SH-SY5Y (cell line): ENCODE results near the gene FSTL5.

Experiments used
- GATA2 ChIP-seq: IDR thresholded peaks from 2 replicates; pipeline ENCODE4 v1.6.1; 2011; ENCODE audit warnings: mild to moderate bottlenecking, low read depth, low read length
- GATA3 ChIP-seq: IDR thresholded peaks from 2 replicates; pipeline ENCODE4 v1.6.1; 2011; ENCODE audit warnings: low read depth, mild to moderate bottlenecking, low read length, moderate library complexity

GRCh38 chr4:161696944-161697343 lies 466.9 kb downstream of the FSTL5 start:
- TF ChIP-seq GATA2 (no peak), GATA3 (no peak)
